Measurements from ENCODE around the gene TMF1.

The TMF1 gene

GRCh38 chr3:69080233-69080920, 28.2 kb upstream of the TMF1 start, which contains the start of gene UBA3:
TSS of gene UBA3 (minus strand) at chr3:69080365. CDS start at chr3:69080353, 12 bp downstream.
- peak in 55 of 56 donors; percentile 36 to 94 (median 86) for DNase-seq

GRCh38 chr3:69079269-69080159, 27.4 kb upstream of the TMF1 start:
- DNase-seq: peak in 4 of 56 donors; percentile 20 to 63 (median 43)

GRCh38 chr3:69072928-69073327, 20.8 kb upstream of the TMF1 start:
- DNase-seq: no peak

GRCh38 chr3:69066121-69066520, 14.0 kb upstream of the TMF1 start:
- no peak for DNase-seq

GRCh38 chr3:69065318-69065964, 13.3 kb upstream of the TMF1 start:
- DNase-seq: no peak

GRCh38 chr3:69063636-69064035, 11.5 kb upstream of the TMF1 start:
- no peak for DNase-seq

GRCh38 chr3:69059688-69060087, 7.6 kb upstream of the TMF1 start:
- no peak for DNase-seq

- no peak for DNase-seq
These were observed 6.8 kb upstream of the TMF1 start for GRCh38 chr3:69058947-69059224.

- peak in 1 of 56 donors; percentile 1 for DNase-seq
These were observed 6.2 kb upstream of the TMF1 start for GRCh38 chr3:69058180-69058946.

- DNase-seq: no peak
These were observed 352 bp upstream of the TMF1 start for GRCh38 chr3:69052472-69052898.

GRCh38 chr3:69048990-69049389, 3.1 kb downstream of the TMF1 start:
- DNase-seq: no peak

- no peak for DNase-seq
These were observed 7.5 kb downstream of the TMF1 start for GRCh38 chr3:69044608-69045007.

GRCh38 chr3:69033470-69033869, 18.7 kb downstream of the TMF1 start:
- DNase-seq: no peak

- no peak for DNase-seq
These were observed 19.4 kb downstream of the TMF1 start for GRCh38 chr3:69032737-69033136.

GRCh38 chr3:69032142-69032541, 20.0 kb downstream of the TMF1 start:
- DNase-seq: no peak

GRCh38 chr3:69031635-69032034, 20.5 kb downstream of the TMF1 start:
- DNase-seq: no peak

- DNase-seq: no peak
These were observed 31.3 kb downstream of the TMF1 start for GRCh38 chr3:69020857-69021256.

- DNase-seq: no peak
These were observed 31.7 kb downstream of the TMF1 start for GRCh38 chr3:69020424-69020823.

GRCh38 chr3:69016901-69017300, 35.2 kb downstream of the TMF1 start:
- no peak for DNase-seq

GRCh38 chr3:69016102-69016501, 36.0 kb downstream of the TMF1 start:
- no peak for DNase-seq

- DNase-seq: no peak
These were observed 38.0 kb downstream of the TMF1 start for GRCh38 chr3:69014022-69014580.
